Osteoblast (primary cell): ENCODE data around the gene GAB2. TPM values are rescaled to one million over a fixed set of nuclear protein-coding genes. Genes with fewer than 3 reads are reported as not detected.

ENCODE experiments used
- DNase-seq: peaks from one replicate; pipeline ENCODE4 v3.0.0; 2011; ENCODE audit warnings: low spot score, mixed read lengths; ENCODE audit not compliant: insufficient read length; ENCODE audit errors: missing footprints
- H2AFZ ChIP-seq: 2 replicates; pipeline ENCODE4 v1.6.0; 2011; ENCODE audit warnings: mild to moderate bottlenecking, low read length
- H3K27ac ChIP-seq: 2 replicates; pipeline ENCODE4 v1.5.1; 2011; ENCODE audit warnings: mild to moderate bottlenecking, low read depth, low read length, moderate library complexity
- H3K27me3 ChIP-seq: 2 replicates; pipeline ENCODE4 v1.6.0; 2012; ENCODE audit warnings: mild to moderate bottlenecking, control low read depth, inconsistent platforms, low read length, moderate library complexity; ENCODE audit not compliant: insufficient read depth
- H3K36me3 ChIP-seq: 2 replicates; pipeline ENCODE4 v1.5.1; 2011; ENCODE audit warnings: mild to moderate bottlenecking, low read length, control low read depth, moderate library complexity; ENCODE audit not compliant: insufficient read depth
- H3K4me1 ChIP-seq: 2 replicates; pipeline ENCODE4 v1.5.1; 2011; ENCODE audit warnings: mild to moderate bottlenecking, low read length, control low read depth, moderate library complexity; ENCODE audit not compliant: insufficient read depth
- H3K4me2 ChIP-seq: 2 replicates; pipeline ENCODE4 v1.6.0; 2011; ENCODE audit warnings: mild to moderate bottlenecking, low read length; ENCODE audit not compliant: insufficient read depth
- H3K4me3 ChIP-seq: fragments of 200-600 bp; sonication (generic); 3 replicates; pipeline ENCODE4 v1.5.1; 2012; ENCODE audit warnings: mild to moderate bottlenecking, low read length, inconsistent platforms; ENCODE audit not compliant: insufficient read depth
- H3K79me2 ChIP-seq: 2 replicates; pipeline ENCODE4 v1.6.0; 2012; ENCODE audit warnings: mild to moderate bottlenecking, low read length, control low read depth, inconsistent platforms; ENCODE audit not compliant: insufficient read depth
- H3K9me3 ChIP-seq: 2 replicates; pipeline ENCODE4 v1.5.1; 2011; ENCODE audit warnings: low read depth, low read length, control low read depth
- H4K20me1 ChIP-seq: 2 replicates; pipeline ENCODE4 v1.6.0; 2012; ENCODE audit warnings: mild to moderate bottlenecking, low read length, control low read depth; ENCODE audit not compliant: insufficient read depth
- CTCF ChIP-seq: IDR thresholded peaks from 2 replicates; pipeline ENCODE4 v1.5.1; 2011; ENCODE audit warnings: mild to moderate bottlenecking, low read depth, low read length, moderate library complexity; ENCODE audit errors: extremely low read depth
- total RNA-seq: library from RNA; depleted of rRNA; stranded (reverse); fragments of >200 nt; gene quantifications from 2 replicates; pipeline ENCODE4 v1.2.3, GENCODE V29; 2012

The GAB2 gene
- total RNA-seq, 1 donor, result 18.5 TPM

- H3K27ac ChIP-seq, result peak overlapping the region; percentile 78
- TF ChIP-seq CTCF, result no peak
- no peaks in the 10 kb centered on the region for H3K27me3 ChIP-seq
- peak; percentile 95 for DNase-seq
- H3K4me1 ChIP-seq, result peaks cover 28% of the 10 kb centered on the region
- H3K36me3 ChIP-seq, result peaks cover 8% of the 10 kb centered on the region
- no peaks in the 10 kb centered on the region for H3K9me3 ChIP-seq
- peaks cover 84% of the 10 kb centered on the region for H3K79me2 ChIP-seq
- peak overlapping the region; percentile 28 for H2AFZ ChIP-seq
- no peak overlapping the region for H3K4me3 ChIP-seq
- peak overlapping the region; percentile 15 for H3K4me2 ChIP-seq
- H4K20me1 ChIP-seq, result peaks cover 46% of the 10 kb centered on the region
Measured at GRCh38 chr11:78192911-78193351, 224.7 kb downstream of the GAB2 start.

DNA sequence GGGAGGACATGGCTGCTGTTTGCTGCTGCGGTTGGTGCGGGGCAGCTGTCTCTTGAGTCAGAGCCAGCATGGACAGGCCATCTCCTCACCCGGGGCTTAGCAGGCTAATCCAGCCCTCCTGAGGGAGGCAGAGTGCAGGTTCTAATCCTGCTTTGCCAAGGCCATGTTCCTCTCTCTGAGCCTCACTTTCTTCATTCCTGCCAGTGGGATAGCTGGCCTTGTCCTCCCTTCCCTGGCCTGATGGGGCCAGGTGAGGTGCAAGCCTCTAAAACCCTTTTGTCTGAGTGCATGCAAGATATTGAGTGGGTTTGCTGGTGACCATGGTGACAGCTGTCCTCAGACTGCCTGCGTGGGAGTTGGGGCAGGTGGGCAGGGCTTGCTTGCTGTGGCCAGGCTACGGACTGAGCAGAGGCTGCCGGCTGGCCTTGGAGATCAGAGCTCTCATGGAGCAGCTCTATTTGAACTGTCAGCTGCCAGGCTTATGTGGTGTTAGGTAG, 225.3 kb downstream of the GAB2 start:
- DNase-seq, result peak; percentile 66
- TF ChIP-seq CTCF, result no peak
- Histone ChIP-seq H3K36me3 (peaks cover 8% of the 10 kb centered on the region), H3K4me2 (peak overlapping the region; percentile 15), H3K9me3 (no peaks in the 10 kb centered on the region), H4K20me1 (peaks cover 39% of the 10 kb centered on the region), H3K4me3 (no peak overlapping the region), H3K4me1 (peaks cover 32% of the 10 kb centered on the region), H2AFZ (no peak overlapping the region), H3K27me3 (no peaks in the 10 kb centered on the region), H3K27ac (peak overlapping the region; percentile 78), H3K79me2 (peaks cover 84% of the 10 kb centered on the region)

DNA sequence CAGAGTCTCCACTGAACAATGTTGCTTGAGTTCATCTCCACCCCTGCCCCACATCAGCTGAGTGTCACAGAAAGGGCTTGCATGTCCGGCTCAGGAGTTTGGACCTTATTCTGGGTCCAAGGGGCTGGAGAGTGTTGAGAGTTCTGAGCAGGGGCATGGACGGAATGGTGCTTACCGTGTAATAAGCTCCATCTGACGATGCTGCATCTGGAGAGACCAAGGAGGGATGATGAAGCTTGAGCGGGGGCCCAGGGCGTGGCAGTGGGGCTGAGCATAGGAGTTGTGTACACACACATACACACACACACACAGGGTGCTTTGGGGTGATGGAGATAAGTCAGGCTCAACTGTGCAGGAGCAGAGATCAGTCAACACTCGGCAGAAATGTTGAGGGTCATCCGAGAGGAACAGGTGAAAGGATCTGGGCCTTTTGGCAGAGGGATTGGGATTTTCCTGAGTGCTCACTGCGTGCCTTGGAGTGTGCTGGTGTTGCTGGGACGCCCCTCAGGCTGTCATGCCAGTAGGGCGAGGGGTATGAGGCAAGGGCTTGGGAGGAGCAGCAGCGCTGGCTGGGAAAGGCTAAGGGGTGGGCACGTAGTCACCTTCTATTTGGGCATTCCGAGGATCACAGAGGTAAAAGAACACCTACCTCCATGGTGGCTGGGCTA, 226.6 kb downstream of the GAB2 start:
- H3K27me3 ChIP-seq, result no peaks in the 10 kb centered on the region
- peaks cover 38% of the 10 kb centered on the region for H4K20me1 ChIP-seq
- peaks cover 85% of the 10 kb centered on the region for H3K79me2 ChIP-seq
- H3K4me2 ChIP-seq, result peak overlapping the region; percentile 88
- H3K4me1 ChIP-seq, result peaks cover 44% of the 10 kb centered on the region
- no peak overlapping the region for H3K4me3 ChIP-seq
- H3K9me3 ChIP-seq, result no peaks in the 10 kb centered on the region
- no peak overlapping the region for H3K27ac ChIP-seq
- TF ChIP-seq CTCF, result no peak
- H2AFZ ChIP-seq, result no peak overlapping the region
- peak; percentile 9 for DNase-seq
- H3K36me3 ChIP-seq, result peaks cover 11% of the 10 kb centered on the region

DNA sequence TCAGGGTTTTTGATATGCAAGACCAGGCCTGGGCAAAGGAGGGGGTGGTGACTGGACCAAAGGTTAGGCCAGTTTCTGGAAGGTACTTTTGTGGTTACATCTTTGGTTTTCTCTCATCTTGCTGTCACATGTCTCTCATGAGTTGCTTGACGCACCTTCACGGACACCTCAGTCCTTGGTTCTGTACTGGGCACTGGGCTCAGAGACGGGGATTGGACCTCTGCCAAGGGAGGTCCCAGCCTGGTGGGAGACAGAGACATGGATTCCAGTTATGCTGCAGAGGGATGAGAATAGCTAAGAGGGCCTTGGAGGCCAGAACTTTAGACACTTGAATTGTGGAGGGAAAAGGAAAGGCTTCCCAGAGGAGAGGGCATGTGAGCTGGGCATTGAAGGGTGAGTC, 227.2 kb downstream of the GAB2 start:
- Histone ChIP-seq H4K20me1 (peaks cover 32% of the 10 kb centered on the region), H3K4me1 (peaks cover 50% of the 10 kb centered on the region), H3K79me2 (peaks cover 84% of the 10 kb centered on the region), H3K4me2 (peak overlapping the region; percentile 88), H3K9me3 (no peaks in the 10 kb centered on the region), H3K27ac (no peak overlapping the region), H3K4me3 (peak overlapping the region; percentile 98), H2AFZ (no peak overlapping the region), H3K27me3 (no peaks in the 10 kb centered on the region), H3K36me3 (peaks cover 12% of the 10 kb centered on the region)
- no peak for TF ChIP-seq CTCF
- no peak for DNase-seq
